ENCODE results near the gene MANBA.
"Not testable (repeated sequence)": the region's sequence is repeated elsewhere in the genome, so short reads cannot be mapped to it uniquely, and the experiment has no call there.

Gene MANBA

GRCh38 chr4:102718833-102719575, 41.8 kb downstream of the MANBA start:
- not testable (repeated sequence) for DNase-seq

GRCh38 chr4:102717448-102718092, 43.2 kb downstream of the MANBA start:
- DNase-seq: no peak

GRCh38 chr4:102715057-102715456, 45.7 kb downstream of the MANBA start:
- DNase-seq: no peak

GRCh38 chr4:102713774-102714173, 47.0 kb downstream of the MANBA start:
- DNase-seq: not testable (repeated sequence)

GRCh38 chr4:102713096-102713495, 47.7 kb downstream of the MANBA start:
- no peak for DNase-seq

- no peak for DNase-seq
These were observed 49.8 kb downstream of the MANBA start for GRCh38 chr4:102710986-102711385.

GRCh38 chr4:102709060-102709459, 51.7 kb downstream of the MANBA start:
- not testable (repeated sequence) for DNase-seq

GRCh38 chr4:102707150-102707549, 53.6 kb downstream of the MANBA start:
- no peak for DNase-seq

- DNase-seq: no peak
These were observed 55.3 kb downstream of the MANBA start for GRCh38 chr4:102705391-102705935.

GRCh38 chr4:102696758-102697157, 64.0 kb downstream of the MANBA start:
- DNase-seq: no peak

GRCh38 chr4:102694791-102695190, 66.0 kb downstream of the MANBA start:
- DNase-seq: no peak

GRCh38 chr4:102693861-102694260, 66.9 kb downstream of the MANBA start:
- no peak for DNase-seq

- DNase-seq: no peak
These were observed 67.4 kb downstream of the MANBA start for GRCh38 chr4:102693262-102693850.

GRCh38 chr4:102692474-102692873, 68.3 kb downstream of the MANBA start:
- DNase-seq: no peak

- no peak for DNase-seq
These were observed 72.8 kb downstream of the MANBA start for GRCh38 chr4:102687982-102688433.

- no peak for DNase-seq
These were observed 73.3 kb downstream of the MANBA start for GRCh38 chr4:102687373-102687981.

- no peak for DNase-seq
These were observed 75.0 kb downstream of the MANBA start for GRCh38 chr4:102685768-102686167.

- no peak for DNase-seq
These were observed 76.1 kb downstream of the MANBA start for GRCh38 chr4:102684610-102685052.

GRCh38 chr4:102683881-102684609, 76.7 kb downstream of the MANBA start:
- no peak for DNase-seq

GRCh38 chr4:102678695-102679335, 82.0 kb downstream of the MANBA start:
- DNase-seq: no peak

GRCh38 chr4:102678107-102678506, 82.7 kb downstream of the MANBA start:
- DNase-seq: no peak

- DNase-seq: no peak
These were observed 85.6 kb downstream of the MANBA start for GRCh38 chr4:102675141-102675540.
